GM23338 (cell line): Measurements from ENCODE around the gene CCDC91. TPM values are rescaled to one million over a fixed set of nuclear protein-coding genes. Genes with fewer than 3 reads are reported as not detected.

Source experiments
- ATAC-seq: fragments of 200-7000 bp; cut with Tn5 transposase; 3 replicates; pipeline ENCODE4 v1.9.1; 2020
- DNase-seq: peaks from one replicate; pipeline ENCODE4 v3.0.0-alpha.2; 2015; ENCODE audit warnings: low spot score
- H2AFZ ChIP-seq: fragments of 200-600 bp; sonication (generic); 2 replicates; pipeline ENCODE4 v1.8.0; 2016; ENCODE audit warnings: antibody characterized with exemption, mild to moderate bottlenecking, moderate library complexity
- H3F3A ChIP-seq: fragments of 200-600 bp; sonication (generic); replicated peaks from 2 replicates; pipeline ENCODE4 v1.8.0; 2017; ENCODE audit warnings: antibody characterized with exemption, mixed run types, low read depth
- H3K27ac ChIP-seq: fragments of 200-600 bp; sonication (generic); 2 replicates; pipeline ENCODE4 v1.6.1; 2016; ENCODE audit warnings: low read depth
- H3K27me3 ChIP-seq: fragments of 200-600 bp; sonication (generic); 2 replicates; pipeline ENCODE4 v1.8.0; 2016; ENCODE audit warnings: mild to moderate bottlenecking, mixed run types, moderate library complexity; ENCODE audit not compliant: insufficient read depth
- H3K36me3 ChIP-seq: fragments of 200-600 bp; sonication (generic); 2 replicates; pipeline ENCODE4 v1.8.0; 2016; ENCODE audit warnings: mild to moderate bottlenecking; ENCODE audit not compliant: insufficient read depth
- H3K4me1 ChIP-seq: fragments of 200-600 bp; sonication (generic); 2 replicates; pipeline ENCODE4 v1.8.0; 2016; ENCODE audit warnings: mild to moderate bottlenecking, moderate library complexity; ENCODE audit not compliant: insufficient read depth
- H3K4me2 ChIP-seq: fragments of 200-600 bp; sonication (generic); 2 replicates; pipeline ENCODE4 v1.7.1; 2017; ENCODE audit warnings: mixed run types
- H3K4me3 ChIP-seq: fragments of 200-600 bp; sonication (generic); 2 replicates; pipeline ENCODE4 v1.6.1; 2016; ENCODE audit warnings: mixed run types
- H3K79me2 ChIP-seq: fragments of 200-600 bp; sonication (generic); replicated peaks from 2 replicates; pipeline ENCODE4 v1.8.0; 2017; ENCODE audit warnings: mild to moderate bottlenecking; ENCODE audit not compliant: insufficient read depth
- H3K9me2 ChIP-seq: fragments of 200-600 bp; sonication (generic); 2 replicates; pipeline ENCODE4 v1.8.0; 2017; ENCODE audit not compliant: insufficient read depth
- H4K20me1 ChIP-seq: fragments of 200-600 bp; sonication (generic); replicated peaks from 2 replicates; pipeline ENCODE4 v1.8.0; 2017; ENCODE audit warnings: mild to moderate bottlenecking; ENCODE audit not compliant: insufficient read depth
- H3K27ac Mint-ChIP-seq: 2 replicates; pipeline ENCODE4 v1.8.0; 2020; ENCODE audit warnings: inconsistent platforms, mild to moderate bottlenecking, moderate library complexity, mixed read lengths
- H3K27me3 Mint-ChIP-seq: 3 replicates; pipeline ENCODE4 v1.8.0; 2022; ENCODE audit warnings: low read depth, mild to moderate bottlenecking, moderate library complexity, mixed read lengths, inconsistent platforms; ENCODE audit not compliant: insufficient read depth, poor library complexity
- H3K36me3 Mint-ChIP-seq: 3 replicates; pipeline ENCODE4 v1.8.0; 2021; ENCODE audit warnings: low read depth, mild to moderate bottlenecking, inconsistent platforms, moderate library complexity, mixed read lengths
- H3K4me1 Mint-ChIP-seq: 3 replicates; pipeline ENCODE4 v1.8.0; 2020; ENCODE audit warnings: mild to moderate bottlenecking, inconsistent platforms, mixed read lengths
- H3K4me3 Mint-ChIP-seq: 3 replicates; pipeline ENCODE4 v1.8.0; 2021; ENCODE audit warnings: moderate library complexity, mild to moderate bottlenecking, inconsistent platforms, mixed read lengths
- H3K9me3 Mint-ChIP-seq: 3 replicates; pipeline ENCODE4 v1.8.0; 2020; ENCODE audit warnings: moderate library complexity, mild to moderate bottlenecking, inconsistent platforms, mixed read lengths
- CREB1 ChIP-seq: fragments of 250-450 bp; sonication (Bioruptor Pico); IDR thresholded peaks from 2 replicates; pipeline ENCODE4 v1.5.0; 2020; ENCODE audit warnings: low read depth, mild to moderate bottlenecking, moderate library complexity
- ETS1 ChIP-seq: IDR thresholded peaks from 2 replicates; pipeline ENCODE4 v1.6.1; 2016; ENCODE audit warnings: antibody characterized with exemption
- EZH2 ChIP-seq: fragments of 200-600 bp; sonication (generic); IDR thresholded peaks from one replicate; pipeline ENCODE4 v1.8.0; 2017; ENCODE audit warnings: antibody characterized with exemption, mild to moderate bottlenecking, low read depth; ENCODE audit not compliant: unreplicated experiment
- EZH2phosphoT487 ChIP-seq: fragments of 200-600 bp; sonication (generic); IDR thresholded peaks from one replicate; pipeline ENCODE4 v1.8.1; 2018; ENCODE audit warnings: antibody characterized with exemption; ENCODE audit not compliant: unreplicated experiment
- JUNB ChIP-seq: IDR thresholded peaks from one replicate; pipeline ENCODE4 v1.6.1; 2016; ENCODE audit warnings: antibody characterized with exemption; ENCODE audit not compliant: unreplicated experiment
- NANOG ChIP-seq: IDR thresholded peaks from 2 replicates; pipeline ENCODE4 v1.6.1; 2016; ENCODE audit warnings: antibody characterized with exemption, borderline replicate concordance
- POLR2AphosphoS5 ChIP-seq: IDR thresholded peaks from 2 replicates; pipeline ENCODE4 v1.6.1; 2016; ENCODE audit warnings: antibody characterized with exemption, low read depth
- REST ChIP-seq: IDR thresholded peaks from one replicate; pipeline ENCODE4 v1.6.1; 2018; ENCODE audit warnings: antibody characterized with exemption; ENCODE audit not compliant: unreplicated experiment
- STAT1 ChIP-seq: IDR thresholded peaks from one replicate; pipeline ENCODE4 v1.6.1; 2016; ENCODE audit warnings: antibody characterized with exemption; ENCODE audit not compliant: unreplicated experiment
- ZNF114 ChIP-seq: fragments of 250-450 bp; sonication (Bioruptor Pico); IDR thresholded peaks from 2 replicates; pipeline ENCODE4 v1.5.0; 2020; ENCODE audit warnings: mild to moderate bottlenecking, moderate library complexity
- ZNF331 ChIP-seq: fragments of 250-450 bp; sonication (Bioruptor Pico); IDR thresholded peaks from 2 replicates; pipeline ENCODE4 v1.5.0; 2020; ENCODE audit warnings: low read depth, mild to moderate bottlenecking, moderate library complexity
- ZNF462 ChIP-seq: fragments of 250-450 bp; sonication (Bioruptor Pico); IDR thresholded peaks from 2 replicates; pipeline ENCODE4 v1.5.0; 2020; ENCODE audit warnings: mild to moderate bottlenecking, moderate library complexity
- polyA plus RNA-seq: library from polyadenylated mRNA; unstranded; fragments of >200 nt; fragmentation: Nextera tagmentation; extraction: Ambion mirVana; gene quantifications from 2 replicates; pipeline ENCODE4 v1.2.1, GENCODE V29; 2016
- total RNA-seq: library from RNA; depleted of rRNA; stranded (reverse); fragments of >200 nt; shearing (Covaris generic); gene quantifications from 2 replicates; pipeline ENCODE4 v1.2.3, GENCODE V29; 2014
- TF ChIP-seq, protein P1 (sequence below), 2 experiments: fragments of 200-600 bp in 1 of 2; sonication (generic) in 1 of 2; conservative IDR thresholded peaks; 2 replicates each; pipeline versions ENCODE4 v1.5.1 to v1.6.1; 2016 to 2017; ENCODE audit warnings: antibody characterized with exemption in 2 of 2, low read depth in 2 of 2, mild to moderate bottlenecking in 2 of 2, moderate library complexity in 1 of 2

The CCDC91 gene
- total and polyA plus RNA-seq, 2 experiments from 2014 or later, result 24.7 to 48.7 TPM

DNA sequence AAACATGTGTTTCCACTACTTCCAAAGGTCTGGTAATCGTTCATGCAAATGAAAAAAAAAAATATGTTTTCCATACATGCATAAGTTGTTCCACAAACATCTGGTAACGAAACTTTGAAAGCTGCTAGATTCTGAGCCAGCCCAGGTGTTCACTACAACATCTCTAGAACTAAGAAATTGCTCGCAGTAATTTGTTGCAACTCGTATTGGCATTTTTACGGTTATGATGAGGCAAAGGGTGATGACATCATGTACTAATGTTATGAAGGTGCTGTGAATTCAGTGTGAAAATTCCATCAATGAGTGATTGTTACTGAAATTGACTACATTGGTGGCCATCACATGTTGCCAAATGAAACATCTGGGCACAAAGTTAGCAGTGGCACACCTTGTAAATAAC is 31.9 kb upstream of the CCDC91 start:
- DNase-seq, result no peak
- Mint-ChIP-seq H3K27me3 (peaks cover 1% of the 10 kb centered on the region), H3K27ac (no peak overlapping the region), H3K36me3 (no peaks in the 10 kb centered on the region), H3K4me3 (no peak overlapping the region), H3K4me1 (peaks cover 8% of the 10 kb centered on the region), H3K9me3 (no peaks in the 10 kb centered on the region)
- no peaks in the 10 kb centered on the region for H3F3A ChIP-seq
- no peak overlapping the region for H2AFZ ChIP-seq
- H3K4me3 ChIP-seq, result no peak overlapping the region
- no peak overlapping the region for H3K27ac ChIP-seq
- no peaks in the 10 kb centered on the region for H3K79me2 ChIP-seq
- no peak for ATAC-seq
- no peaks in the 10 kb centered on the region; the same call in 1 of the 2 replicates for H3K4me1 ChIP-seq
- no peaks in the 10 kb centered on the region for H3K9me2 ChIP-seq
- no peaks in the 10 kb centered on the region for H4K20me1 ChIP-seq
- no peaks in the 10 kb centered on the region for H3K36me3 ChIP-seq
- H3K4me2 ChIP-seq, result no peak overlapping the region
- no peaks in the 10 kb centered on the region for H3K27me3 ChIP-seq
- TF ChIP-seq REST, result no peak
- no peak for TF ChIP-seq ZNF462 (CRISPR knock-in tag)
- TF ChIP-seq ZNF331 (CRISPR knock-in tag), result no peak
- no peak for TF ChIP-seq POLR2AphosphoS5
- no peak for TF ChIP-seq JUNB
- no peak for TF ChIP-seq EZH2phosphoT487
- no peak for TF ChIP-seq NANOG
- TF ChIP-seq EZH2, result no peak
- TF ChIP-seq CREB1, result no peak
- no peak for TF ChIP-seq STAT1
- TF ChIP-seq, protein P1, sequence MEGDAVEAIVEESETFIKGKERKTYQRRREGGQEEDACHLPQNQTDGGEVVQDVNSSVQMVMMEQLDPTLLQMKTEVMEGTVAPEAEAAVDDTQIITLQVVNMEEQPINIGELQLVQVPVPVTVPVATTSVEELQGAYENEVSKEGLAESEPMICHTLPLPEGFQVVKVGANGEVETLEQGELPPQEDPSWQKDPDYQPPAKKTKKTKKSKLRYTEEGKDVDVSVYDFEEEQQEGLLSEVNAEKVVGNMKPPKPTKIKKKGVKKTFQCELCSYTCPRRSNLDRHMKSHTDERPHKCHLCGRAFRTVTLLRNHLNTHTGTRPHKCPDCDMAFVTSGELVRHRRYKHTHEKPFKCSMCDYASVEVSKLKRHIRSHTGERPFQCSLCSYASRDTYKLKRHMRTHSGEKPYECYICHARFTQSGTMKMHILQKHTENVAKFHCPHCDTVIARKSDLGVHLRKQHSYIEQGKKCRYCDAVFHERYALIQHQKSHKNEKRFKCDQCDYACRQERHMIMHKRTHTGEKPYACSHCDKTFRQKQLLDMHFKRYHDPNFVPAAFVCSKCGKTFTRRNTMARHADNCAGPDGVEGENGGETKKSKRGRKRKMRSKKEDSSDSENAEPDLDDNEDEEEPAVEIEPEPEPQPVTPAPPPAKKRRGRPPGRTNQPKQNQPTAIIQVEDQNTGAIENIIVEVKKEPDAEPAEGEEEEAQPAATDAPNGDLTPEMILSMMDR (conservative IDR thresholded peaks at IDR 0.05; ENCODE audit: low read depth in 2 of 2), result no peak
- no peak for TF ChIP-seq ETS1
- no peak for TF ChIP-seq ZNF114 (CRISPR knock-in tag)
